DND-41 (cell line): ENCODE data around the gene EML5.

Experiments
- CTCF ChIP-seq: IDR thresholded peaks from 2 replicates; pipeline ENCODE4 v1.5.1; 2012; ENCODE audit warnings: borderline replicate concordance, low read length, moderate library complexity, mild to moderate bottlenecking; ENCODE audit not compliant: poor library complexity, severe bottlenecking; ENCODE audit errors: extremely low read depth
- EZH2 ChIP-seq: IDR thresholded peaks from 3 replicates; pipeline ENCODE4 v1.6.1; 2012; ENCODE audit warnings: borderline replicate concordance, low read depth, mild to moderate bottlenecking, moderate library complexity, low read length, inconsistent platforms; ENCODE audit not compliant: severe bottlenecking

- no peak for TF ChIP-seq CTCF
- TF ChIP-seq EZH2, result no peak
Measured at GRCh38 chr14:88632512-88632911, 160.2 kb downstream of the EML5 start.
